NCI-H774 (cell line): Measurements from ENCODE around the gene PDILT.

Experiments used
- DNase-seq: peaks from one replicate; lab custom pipeline; 2025; lab: John Stamatoyannopoulos, UW

The PDILT gene

GRCh38 chr16:20359997-20360396 is 44.5 kb downstream of the PDILT start:
- DNase-seq, result no peak

GRCh38 chr16:20355114-20355782 is 49.3 kb downstream of the PDILT start:
- no peak for DNase-seq

GRCh38 chr16:20353379-20353778 is 51.2 kb downstream of the PDILT start:
- no peak for DNase-seq

- no peak for DNase-seq
These were observed 51.9 kb downstream of the PDILT start, which contains the start of gene UMOD for GRCh38 chr16:20352615-20353014. TSS of gene UMOD (minus strand) at chr16:20352715. CDS start at chr16:20350737, 1,978 bp downstream.

- no peak for DNase-seq
These were observed 54.9 kb downstream of the PDILT start for GRCh38 chr16:20349615-20350014.

GRCh38 chr16:20348365-20349185 is 56.0 kb downstream of the PDILT start:
- peak; percentile 72 for DNase-seq

- no peak for DNase-seq
These were observed 56.7 kb downstream of the PDILT start for GRCh38 chr16:20347666-20348364.

GRCh38 chr16:20344611-20345010 is 59.9 kb downstream of the PDILT start:
- no peak for DNase-seq

- DNase-seq, result no peak
These were observed 64.8 kb downstream of the PDILT start for GRCh38 chr16:20339744-20340143.

- no peak for DNase-seq
These were observed 67.6 kb downstream of the PDILT start for GRCh38 chr16:20336955-20337354.

- no peak for DNase-seq
These were observed 70.1 kb downstream of the PDILT start for GRCh38 chr16:20334396-20334795.

- no peak for DNase-seq
These were observed 71.4 kb downstream of the PDILT start for GRCh38 chr16:20333120-20333519.

GRCh38 chr16:20332411-20332810 is 72.1 kb downstream of the PDILT start:
- no peak for DNase-seq

- no peak for DNase-seq
These were observed 72.9 kb downstream of the PDILT start for GRCh38 chr16:20331635-20332034.

- DNase-seq, result no peak
These were observed 75.0 kb downstream of the PDILT start for GRCh38 chr16:20329392-20330138.

GRCh38 chr16:20327444-20328041 is 77.0 kb downstream of the PDILT start, which contains the start of gene GP2:
TSS of gene GP2 (minus strand) at chr16:20327513. CDS start at chr16:20326431, 1,082 bp downstream.
- DNase-seq, result peak; percentile 90

GRCh38 chr16:20326321-20326720 is 78.2 kb downstream of the PDILT start:
- DNase-seq, result no peak

GRCh38 chr16:20325005-20325404 is 79.5 kb downstream of the PDILT start:
- no peak for DNase-seq

- DNase-seq, result no peak
These were observed 80.9 kb downstream of the PDILT start for GRCh38 chr16:20323591-20324117.

- no peak for DNase-seq
These were observed 81.8 kb downstream of the PDILT start for GRCh38 chr16:20322696-20323095.

- no peak for DNase-seq
These were observed 82.9 kb downstream of the PDILT start for GRCh38 chr16:20321671-20322070.
